Nephron progenitor cell (in vitro differentiated cells): ENCODE results near the gene DHX58.

ENCODE experiments used
- DNase-seq: peaks from one replicate; pipeline ENCODE4 v3.0.0; 2021
- H3K27ac Mint-ChIP-seq: 2 replicates; pipeline ENCODE4 v1.8.0; 2021; ENCODE audit warnings: mild to moderate bottlenecking, moderate library complexity, mixed read lengths
- H3K27me3 Mint-ChIP-seq: 2 replicates; pipeline ENCODE4 v1.8.0; 2021; ENCODE audit warnings: mild to moderate bottlenecking, low read depth, mixed read lengths; ENCODE audit not compliant: poor library complexity
- H3K36me3 Mint-ChIP-seq: 2 replicates; pipeline ENCODE4 v1.8.0; 2021; ENCODE audit warnings: low read depth, mixed read lengths
- H3K4me1 Mint-ChIP-seq: 2 replicates; pipeline ENCODE4 v1.8.0; 2021; ENCODE audit warnings: mixed read lengths
- H3K4me3 Mint-ChIP-seq: 2 replicates; pipeline ENCODE4 v1.8.0; 2021; ENCODE audit warnings: mild to moderate bottlenecking, moderate library complexity, mixed read lengths
- H3K9me3 Mint-ChIP-seq: 2 replicates; pipeline ENCODE4 v1.8.0; 2021; ENCODE audit warnings: mild to moderate bottlenecking, moderate library complexity, mixed read lengths
- CTCF ChIP-seq: fragments of 200-600 bp; sonication (generic); IDR thresholded peaks from 2 replicates; pipeline ENCODE4 v1.5.0; 2021; ENCODE audit warnings: antibody characterized with exemption

Gene DHX58

GRCh38 chr17:42077755-42078154 is 34.8 kb downstream of the DHX58 start:
- Mint-ChIP-seq H3K27me3 (peaks cover 28% of the 10 kb centered on the region), H3K27ac (peak overlapping the region; percentile 82), H3K4me1 (peaks cover 21% of the 10 kb centered on the region), H3K4me3 (no peak overlapping the region), H3K36me3 (no peaks in the 10 kb centered on the region), H3K9me3 (no peaks in the 10 kb centered on the region)
- TF ChIP-seq CTCF, result no peak
- no peak for DNase-seq

DNA sequence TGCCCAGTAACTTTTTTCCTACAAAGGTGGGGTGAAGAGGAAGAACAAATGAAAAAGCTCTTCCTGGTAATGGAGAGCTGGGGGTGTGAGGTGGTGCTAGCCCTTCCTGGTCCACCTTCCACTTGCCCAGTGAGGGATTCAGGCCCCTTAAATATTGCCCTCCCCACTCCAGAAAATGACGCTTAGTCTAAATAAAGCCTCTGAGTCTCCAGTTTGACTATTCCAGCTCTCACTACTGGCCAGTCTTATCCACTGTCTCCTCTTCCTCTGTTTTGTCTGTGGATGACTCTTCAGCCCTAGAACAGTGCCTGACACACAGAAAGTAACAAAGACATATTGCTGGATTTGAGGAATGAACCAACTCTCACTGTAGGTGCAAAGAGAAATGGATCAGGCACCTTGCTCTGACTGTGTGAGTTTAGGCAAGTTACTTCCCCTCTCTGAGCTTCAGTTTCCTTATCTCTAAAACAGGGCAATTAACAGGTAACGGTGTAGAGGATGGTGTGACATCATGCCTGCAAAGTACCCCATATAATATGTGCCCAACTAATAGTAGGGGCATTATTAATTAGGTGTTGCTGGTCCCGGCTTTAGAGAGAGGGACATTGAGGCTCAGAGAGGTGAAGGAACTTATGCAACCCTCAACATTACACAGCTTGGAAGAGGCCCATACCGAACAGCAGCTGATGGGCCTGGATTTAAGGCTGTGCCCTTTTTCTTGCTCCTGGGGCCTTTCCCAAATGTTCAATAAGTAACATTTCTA is 35.5 kb downstream of the DHX58 start:
- Mint-ChIP-seq H3K9me3 (no peaks in the 10 kb centered on the region), H3K27me3 (peaks cover 32% of the 10 kb centered on the region), H3K4me1 (peaks cover 21% of the 10 kb centered on the region), H3K27ac (no peak overlapping the region), H3K4me3 (no peak overlapping the region), H3K36me3 (no peaks in the 10 kb centered on the region)
- DNase-seq, result no peak
- no peak for TF ChIP-seq CTCF

- no peak overlapping the region for H3K4me3 Mint-ChIP-seq
- no peak for TF ChIP-seq CTCF
- no peak for DNase-seq
- no peaks in the 10 kb centered on the region for H3K9me3 Mint-ChIP-seq
- H3K27ac Mint-ChIP-seq, result no peak overlapping the region
- H3K36me3 Mint-ChIP-seq, result no peaks in the 10 kb centered on the region
- H3K4me1 Mint-ChIP-seq, result peaks cover 21% of the 10 kb centered on the region
- H3K27me3 Mint-ChIP-seq, result peaks cover 44% of the 10 kb centered on the region
Observed at GRCh38 chr17:42075789-42076188, 36.7 kb downstream of the DHX58 start.

- TF ChIP-seq CTCF, result no peak
- peaks cover 53% of the 10 kb centered on the region for H3K27me3 Mint-ChIP-seq
- H3K36me3 Mint-ChIP-seq, result no peaks in the 10 kb centered on the region
- peaks cover 18% of the 10 kb centered on the region for H3K4me1 Mint-ChIP-seq
- peak overlapping the region; percentile 68 for H3K4me3 Mint-ChIP-seq
- no peak overlapping the region for H3K27ac Mint-ChIP-seq
- DNase-seq, result peak; percentile 72
- no peaks in the 10 kb centered on the region for H3K9me3 Mint-ChIP-seq
Observed at GRCh38 chr17:42072323-42073187, 40.0 kb downstream of the DHX58 start.

DNA sequence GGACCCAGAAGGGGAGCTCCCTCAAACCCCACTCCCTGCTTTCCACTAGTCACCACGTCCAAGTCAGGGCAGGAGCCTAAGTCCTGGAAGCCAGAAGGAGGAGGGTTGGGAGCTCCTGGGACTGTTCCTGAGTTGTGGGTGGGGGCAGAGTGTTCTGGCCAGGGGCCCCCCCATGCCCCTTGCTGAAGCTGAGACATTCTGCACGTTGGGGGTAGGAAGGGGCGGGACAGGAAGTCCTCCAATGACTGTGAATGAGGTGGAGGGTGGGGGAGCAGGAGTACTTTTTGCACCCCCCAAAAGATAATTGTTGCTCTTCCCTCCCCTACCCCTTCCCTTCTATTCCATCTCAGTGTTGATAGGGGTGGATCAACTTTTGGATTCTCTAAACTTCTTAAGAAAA is 40.7 kb downstream of the DHX58 start:
- no peak for TF ChIP-seq CTCF
- DNase-seq, result no peak
- Mint-ChIP-seq H3K27me3 (peaks cover 51% of the 10 kb centered on the region), H3K36me3 (no peaks in the 10 kb centered on the region), H3K9me3 (no peaks in the 10 kb centered on the region), H3K4me3 (peak overlapping the region; percentile 63), H3K27ac (no peak overlapping the region), H3K4me1 (peaks cover 24% of the 10 kb centered on the region)
